ENCODE results near the gene TRAF3IP3. TPM values are rescaled to one million over a fixed set of nuclear protein-coding genes. Genes with fewer than 3 reads are reported as not detected.

Gene TRAF3IP3
- total and polyA plus RNA-seq, 2 donors (not counting 3 experiments of a cell fraction or from before 2014, with no cell fraction given): not detected

GRCh38 chr1:209741193-209741592 is 14.7 kb upstream of the TRAF3IP3 start:
- Histone ChIP-seq H3K27me3 (ENCODE audit: control insufficient read depth in 2 of 2, insufficient read depth in 2 of 2, low read length in 2 of 2) (peaks cover 0 to 16% of the 10 kb centered on the region in 2 experiments), H3K9me3 (replicated peaks; ENCODE audit: control insufficient read depth, insufficient read depth, low read length) (no peaks in the 10 kb centered on the region), H3K4me3 (replicated peaks in 1 of 3; ENCODE audit: insufficient read depth in 1 of 3, low read depth in 1 of 3, low read length in 3 of 3) (no peak overlapping the region), H3K9ac (replicated peaks; ENCODE audit: extremely low read depth, insufficient read depth, low read length) (no peak overlapping the region), H3K9me1 (replicated peaks; ENCODE audit: control insufficient read depth, extremely low read depth, insufficient read depth, low read length) (no peaks in the 10 kb centered on the region), H3K36me3 (ENCODE audit: control insufficient read depth in 2 of 2, extremely low read depth in 1 of 2, insufficient read depth in 2 of 2, low read length in 2 of 2) (no peaks in the 10 kb centered on the region), H2AFZ (ENCODE audit: low read depth, low read length) (no peak overlapping the region), H3K4me2 (ENCODE audit: insufficient read depth, low read length) (no peak overlapping the region), H3K79me2 (ENCODE audit: control insufficient read depth, insufficient read depth, low read length) (no peaks in the 10 kb centered on the region), H3K4me1 (ENCODE audit: control insufficient read depth, extremely low read depth, insufficient read depth, low read length) (no peaks in the 10 kb centered on the region), H4K20me1 (replicated peaks; ENCODE audit: control insufficient read depth, extremely low read depth, insufficient read depth, low read length) (no peaks in the 10 kb centered on the region), H3K27ac (ENCODE audit: insufficient read depth, low read depth, low read length) (no peak overlapping the region)
- FAIRE-seq (no peak), DNase-seq (ENCODE audit: low read depth, low spot score) (no peak)
- no TSS peak for BruUV-seq (replicated peaks)
- intact Hi-C loops (cut with micrococcal nuclease) (no loop called here), dilution Hi-C loops (cut with MboI; ENCODE audit: extremely low pct_ligation_motif_present, low sequenced_read_pairs) (no loop called here)
- POLR2A ChIA-PET: no interaction called here
- CTCF ChIA-PET: no interaction called here
- TF ChIP-seq JUN (IDR thresholded peaks at IDR 0.05; ENCODE audit: borderline replicate concordance, insufficient read depth, insufficient read length, low read depth) (no peak), CTCF (IDR thresholded peaks at IDR 0.05; ENCODE audit: extremely low read depth in 1 of 2, insufficient read depth in 1 of 2, low read depth in 1 of 2, low read length in 2 of 2) (no peak), FOS (IDR thresholded peaks at IDR 0.05; ENCODE audit: borderline replicate concordance, insufficient read depth, low read length) (no peak), GATA2 (IDR thresholded peaks at IDR 0.05; ENCODE audit: insufficient read depth, insufficient read length, low read depth, low read length) (no peak), EZH2 (IDR thresholded peaks at IDR 0.05; ENCODE audit: borderline replicate concordance, low read depth, low read length, severe bottlenecking) (no peak), POLR2A (IDR thresholded peaks at IDR 0.05; ENCODE audit: low read depth, low read length) (no peak), MYC (IDR thresholded peaks at IDR 0.05; ENCODE audit: low read depth, low read length) (no peak), POLR2AphosphoS5 (IDR thresholded peaks at IDR 0.05; ENCODE audit: insufficient read depth, low read depth, low read length) (no peak)
- TF ChIP-seq, protein P1, sequence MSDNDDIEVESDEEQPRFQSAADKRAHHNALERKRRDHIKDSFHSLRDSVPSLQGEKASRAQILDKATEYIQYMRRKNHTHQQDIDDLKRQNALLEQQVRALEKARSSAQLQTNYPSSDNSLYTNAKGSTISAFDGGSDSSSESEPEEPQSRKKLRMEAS (IDR thresholded peaks at IDR 0.05; ENCODE audit: insufficient read depth, insufficient read length): no peak
